OCI-M2 (cell line): ENCODE measurements around the gene PTGER3.

ENCODE experiments used
- DNase-seq: peaks from one replicate; lab custom pipeline; 2025; ENCODE audit not compliant: unreplicated experiment; lab: John Stamatoyannopoulos, UW

PTGER3 gene

DNA sequence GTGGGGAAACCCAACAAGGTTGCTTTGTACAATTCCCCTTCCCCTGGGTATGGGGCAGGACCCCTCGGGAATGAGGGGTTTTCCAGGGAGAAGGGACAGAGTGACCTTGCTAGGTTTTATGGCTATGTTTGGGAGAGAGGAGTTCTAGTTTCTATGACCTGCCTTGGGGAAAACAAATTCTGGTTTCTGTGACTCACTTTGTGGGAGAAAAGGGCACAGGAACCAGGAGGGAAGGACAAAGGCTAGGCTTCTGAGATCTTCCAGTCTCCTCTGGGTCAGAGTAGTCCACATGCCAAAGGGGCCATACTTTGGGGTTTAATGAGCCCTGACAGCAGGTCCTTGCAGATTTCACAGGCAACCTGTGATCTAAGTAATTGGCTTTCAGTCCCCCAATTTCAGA is 5.5 kb upstream of the PTGER3 start:
- no peak for DNase-seq

DNA sequence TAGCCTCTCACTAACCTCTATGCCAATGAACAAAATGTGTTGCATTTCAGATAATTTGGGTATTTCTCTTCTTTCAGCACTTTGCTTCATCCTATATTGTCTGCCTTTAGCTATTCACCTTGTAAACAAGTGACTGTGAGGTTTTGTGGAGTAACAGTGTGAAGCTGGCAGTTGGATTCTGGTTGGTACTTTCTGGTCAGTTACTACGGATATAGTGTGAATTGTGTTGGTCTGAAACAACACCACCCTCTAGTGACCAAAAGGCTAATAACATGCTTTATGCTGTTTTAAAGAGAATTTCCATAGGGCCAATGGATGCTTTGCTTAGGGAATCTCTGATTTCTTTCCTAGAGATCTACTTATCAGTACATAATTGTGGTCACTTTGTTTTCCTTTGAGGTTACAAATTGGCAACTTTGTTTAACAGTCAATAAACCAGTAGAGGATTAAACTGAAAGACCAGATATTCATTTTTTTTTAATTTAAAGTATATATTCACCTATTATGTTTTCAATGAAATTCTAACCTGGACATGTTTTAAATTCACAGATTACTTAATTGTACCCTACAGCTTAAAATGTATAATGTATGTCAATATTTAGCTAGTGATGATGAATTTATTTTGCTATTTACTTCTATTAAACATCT is 2.5 kb upstream of the PTGER3 start:
- peak; percentile 43 for DNase-seq

GRCh38 chr1:71046891-71047634 is 553 bp downstream of the PTGER3 start:
- DNase-seq, result no peak

DNA sequence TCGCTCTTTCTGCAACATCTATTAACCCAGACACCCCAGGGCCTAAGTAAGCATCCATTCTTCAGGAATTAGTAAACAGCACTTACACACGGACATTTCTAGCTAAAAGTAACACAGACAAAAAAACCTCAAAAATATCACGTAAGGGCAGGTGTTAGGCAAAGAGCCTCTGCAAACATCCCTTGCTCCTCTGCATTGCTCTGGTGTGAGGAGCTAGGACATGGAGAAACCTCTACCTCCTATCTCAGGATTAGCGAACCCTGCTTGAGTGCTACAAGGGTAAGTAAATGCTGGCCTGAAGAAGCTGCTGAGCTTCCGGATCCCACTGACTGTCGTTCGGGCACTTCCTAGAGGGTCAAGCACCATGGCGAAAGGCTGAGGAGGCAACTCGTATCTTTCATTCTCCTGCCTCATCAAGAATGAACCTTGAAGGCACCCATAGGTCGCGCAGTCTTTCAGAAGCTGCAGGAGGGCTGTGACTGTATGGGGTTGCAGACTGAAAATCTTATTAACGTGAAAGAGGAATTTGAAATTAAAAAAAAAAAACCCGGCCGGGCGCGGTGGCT is 2.1 kb downstream of the PTGER3 start:
- DNase-seq, result no peak

DNA sequence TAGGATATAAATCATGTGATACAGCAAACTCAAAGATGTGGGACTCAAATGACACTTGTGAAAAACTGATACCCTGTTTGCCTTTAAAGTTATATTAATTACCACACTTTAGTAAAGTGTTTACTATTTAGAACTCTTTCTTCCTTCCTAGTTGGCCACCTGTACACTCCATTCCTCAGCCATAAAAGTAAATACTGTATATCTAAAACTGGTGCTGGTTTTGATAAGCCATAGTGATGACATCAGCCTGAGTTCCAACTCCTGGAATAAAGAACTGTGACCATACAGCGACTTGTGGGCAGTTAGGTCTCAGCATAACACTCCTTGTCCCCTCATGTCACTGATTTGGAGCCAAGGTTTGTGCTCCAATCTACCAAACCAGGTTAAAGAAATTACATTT is 2.8 kb downstream of the PTGER3 start:
- no peak for DNase-seq

- no peak for DNase-seq
These were observed 4.6 kb downstream of the PTGER3 start for GRCh38 chr1:71043065-71043464.

DNA sequence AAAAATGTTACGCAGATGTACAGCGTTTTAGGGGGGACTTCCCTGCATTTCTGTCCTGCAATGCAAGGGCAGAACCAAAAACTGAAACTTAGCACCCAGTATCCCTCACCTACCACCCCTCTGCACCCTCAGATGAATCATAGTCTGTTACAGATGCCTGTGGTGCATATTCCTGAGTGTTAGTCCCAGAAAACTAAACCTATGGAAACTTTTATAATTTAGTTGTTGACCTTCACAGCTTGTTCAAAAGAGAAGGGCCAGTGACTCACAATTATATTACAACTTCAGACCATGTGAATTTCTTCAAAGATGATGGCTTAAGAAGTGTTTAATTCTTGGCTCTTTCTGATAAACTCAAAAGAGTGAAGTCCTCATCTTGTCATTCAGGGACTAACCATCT is 5.8 kb downstream of the PTGER3 start:
- DNase-seq, result no peak

- no peak for DNase-seq
These were observed 7.9 kb downstream of the PTGER3 start for GRCh38 chr1:71039661-71040262.

DNA sequence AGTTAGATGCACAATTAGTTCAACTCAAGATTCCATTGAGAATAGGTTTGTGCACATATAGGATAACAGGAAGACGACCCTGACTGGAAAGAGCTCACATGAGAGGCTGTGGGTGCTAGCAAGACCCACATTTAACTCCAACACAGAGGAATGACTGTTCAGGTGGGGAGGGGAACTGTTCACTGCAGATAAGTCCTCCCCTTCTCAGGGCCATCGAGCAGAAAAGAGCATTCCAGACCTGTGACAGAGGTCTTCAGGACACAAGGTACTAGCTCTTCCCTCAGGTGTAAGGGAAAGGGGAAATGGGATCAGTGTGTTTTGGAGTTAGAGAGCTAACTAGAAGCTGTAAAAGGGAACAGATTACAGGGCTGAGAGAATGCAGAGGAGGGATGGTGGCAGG is 8.7 kb downstream of the PTGER3 start:
- DNase-seq, result no peak

DNA sequence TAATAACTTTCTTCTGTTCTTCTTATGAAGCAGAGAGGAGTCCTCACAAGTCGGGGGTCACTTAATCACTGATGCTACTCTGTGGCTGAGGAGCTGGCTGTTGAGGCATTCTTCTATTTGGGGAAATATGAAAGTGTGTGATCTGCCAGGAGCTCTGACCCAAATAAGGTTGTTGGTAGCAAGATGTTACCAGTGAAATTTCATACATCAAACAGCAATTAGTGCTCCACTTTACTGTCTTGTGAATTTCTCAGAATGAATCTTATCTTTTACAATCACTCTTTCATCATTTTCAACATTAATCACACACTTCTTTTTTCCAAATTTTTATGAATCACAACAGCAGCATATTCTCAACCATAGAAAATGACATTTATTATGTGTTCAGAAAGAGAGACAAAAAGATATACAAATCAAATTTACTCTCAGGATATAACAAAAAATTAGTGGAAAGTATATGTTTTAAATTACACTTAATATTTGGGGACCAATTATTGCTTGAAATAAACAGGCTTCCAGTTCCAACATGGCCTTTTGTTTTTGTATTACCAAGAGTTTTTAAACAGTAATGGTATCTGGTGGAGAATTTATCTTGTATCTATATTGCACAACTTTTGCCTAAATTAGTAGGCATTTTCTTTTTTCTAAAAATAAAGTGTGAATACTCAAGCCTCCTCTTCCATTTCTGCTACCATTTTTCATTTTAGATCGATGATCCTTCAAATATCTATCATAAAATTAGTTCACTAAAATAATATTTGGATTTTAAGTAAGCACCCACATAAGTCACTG is 9.6 kb downstream of the PTGER3 start:
- DNase-seq, result no peak

DNA sequence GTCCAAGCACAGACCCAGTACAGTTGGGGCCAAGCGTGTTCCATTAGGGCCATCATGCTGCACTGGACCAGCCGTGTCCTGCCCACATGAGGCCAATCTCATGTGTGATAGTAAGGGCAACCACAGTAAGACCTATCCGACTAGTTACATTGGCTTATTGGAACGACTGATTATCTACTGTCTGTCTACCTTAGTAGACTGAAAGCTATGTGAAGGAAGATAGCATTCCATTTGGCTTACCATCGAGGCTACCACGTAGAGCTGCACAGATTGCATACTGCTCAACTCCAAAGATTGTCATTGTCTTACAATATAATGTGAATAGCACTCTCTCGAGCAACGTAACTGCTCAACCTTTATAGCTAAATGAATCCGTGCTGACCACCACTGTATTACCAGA is 10.6 kb downstream of the PTGER3 start:
- no peak for DNase-seq

- DNase-seq, result no peak
These were observed 14.5 kb downstream of the PTGER3 start for GRCh38 chr1:71033136-71033535.

DNA sequence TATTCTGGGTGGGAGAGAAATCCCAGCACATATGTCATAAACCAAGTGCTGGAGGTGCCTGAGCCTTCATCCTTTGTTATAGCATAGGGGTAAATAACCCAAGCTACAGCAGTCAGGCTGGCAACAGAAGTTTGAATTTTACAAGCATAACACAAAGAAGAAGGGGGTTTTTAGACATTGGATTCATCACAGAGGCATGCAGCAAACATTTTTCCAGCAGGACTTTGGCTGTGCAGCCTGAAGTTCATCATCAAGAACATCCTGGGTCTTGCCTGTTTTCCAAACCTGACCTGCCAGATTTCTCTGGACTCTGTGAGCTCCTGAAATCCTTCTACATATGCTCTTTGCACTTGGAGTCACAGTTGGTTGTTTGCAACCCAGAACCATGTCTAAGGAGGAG is 16.2 kb downstream of the PTGER3 start:
- DNase-seq, result no peak

DNA sequence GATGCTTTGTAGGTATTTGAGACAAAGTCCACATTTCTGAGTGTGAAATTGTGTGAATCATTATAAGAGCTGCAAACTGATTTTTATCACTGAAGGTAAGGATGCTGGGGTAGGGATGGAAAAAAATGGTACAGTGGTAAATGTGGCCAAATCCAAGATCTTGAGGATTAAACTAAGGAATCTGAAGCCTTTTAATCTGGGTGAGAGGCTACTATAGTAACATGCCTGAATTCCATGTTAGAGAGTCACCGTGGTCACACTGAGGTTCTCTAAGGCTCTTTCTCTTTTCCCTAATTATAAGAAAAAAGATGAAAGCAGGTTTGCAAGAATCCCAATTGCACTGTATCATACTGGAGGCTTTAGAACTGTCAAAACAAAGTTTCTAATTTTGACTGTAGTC is 17.6 kb downstream of the PTGER3 start:
- DNase-seq, result no peak

- no peak for DNase-seq
These were observed 18.6 kb downstream of the PTGER3 start for GRCh38 chr1:71028981-71029380.

GRCh38 chr1:71027991-71028390 is 19.6 kb downstream of the PTGER3 start:
- no peak for DNase-seq

DNA sequence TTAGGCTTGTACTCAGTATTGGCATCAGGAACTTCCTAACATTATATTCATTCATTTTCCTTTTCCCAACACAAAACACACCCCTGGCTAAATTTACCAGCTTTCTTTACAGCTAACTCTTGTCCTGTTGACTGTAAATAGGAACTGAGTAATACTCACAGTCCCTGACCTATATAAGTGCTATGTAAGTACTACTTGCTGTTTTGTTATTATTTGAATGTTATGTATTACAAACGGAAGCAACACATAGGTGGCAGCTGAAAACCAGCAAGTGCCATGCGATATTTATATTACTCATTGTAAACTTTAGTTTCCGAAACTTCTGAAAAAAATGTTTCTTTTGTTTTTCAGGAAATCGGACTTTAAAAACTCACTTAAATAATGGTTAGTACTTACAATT is 21.5 kb downstream of the PTGER3 start:
- no peak for DNase-seq

GRCh38 chr1:71023515-71023914 is 24.1 kb downstream of the PTGER3 start:
- DNase-seq, result no peak

GRCh38 chr1:71019233-71019969 is 28.2 kb downstream of the PTGER3 start:
- DNase-seq, result no peak

DNA sequence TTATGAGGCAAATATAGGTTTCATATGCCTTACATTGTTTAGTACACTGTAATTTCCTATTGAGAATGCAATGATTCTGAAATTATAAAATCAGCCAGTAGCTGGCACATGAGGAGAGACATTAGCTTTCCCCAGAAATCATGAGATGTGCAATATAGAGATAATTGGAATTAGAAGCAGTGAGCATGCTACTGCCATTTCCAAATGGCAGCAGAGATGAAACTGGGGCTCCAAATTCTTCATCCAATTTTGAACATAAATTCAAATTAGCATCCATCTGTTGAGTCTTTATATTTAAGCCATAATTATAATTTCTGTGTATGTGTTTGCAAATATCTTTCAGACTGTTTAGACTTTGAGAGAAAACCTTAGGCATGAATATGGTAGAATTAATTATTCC is 28.8 kb downstream of the PTGER3 start:
- DNase-seq, result no peak

DNA sequence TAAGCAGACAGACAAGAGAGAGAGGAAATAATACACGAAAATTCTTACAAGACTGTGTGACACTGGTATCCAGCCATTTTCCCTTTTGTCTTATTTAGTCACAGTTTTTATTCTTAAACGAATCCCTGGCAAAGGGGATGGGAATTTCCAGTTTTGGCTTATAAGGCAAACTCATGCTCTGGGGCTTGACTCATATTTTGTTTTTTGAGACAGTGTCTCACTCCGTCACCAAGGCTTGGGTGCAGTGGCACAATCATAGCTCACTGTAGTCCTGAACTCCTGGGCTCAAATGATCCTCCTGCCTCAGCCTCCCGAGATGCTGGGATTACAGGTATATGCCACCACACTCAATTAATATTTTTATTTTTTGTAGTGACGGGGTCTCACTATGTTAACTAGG is 31.9 kb downstream of the PTGER3 start:
- no peak for DNase-seq
